ENCODE results near the gene SPP2. TPM values are rescaled to one million over a fixed set of nuclear protein-coding genes. Genes with fewer than 3 reads are reported as not detected.
A peak's percentile ranks its signal among the peaks of the same experiment; 100 is the strongest.

Gene SPP2
- total RNA-seq, result not detected

- no peaks in the 10 kb centered on the region for H3K27me3 Mint-ChIP-seq
- CTCF ChIA-PET, result interaction anchor here (1.0 kb wide), 1 partner anchor 25 kb away, joined by 3 read pairs; no protein-coding TSS in a partner anchor
- H3K27ac Mint-ChIP-seq, result no peak within 1 kb of the TSS
These were observed at the start of gene SPP2 for GRCh38 chr2:234050455-234051135. SPP2 (plus strand) TSS chr2:234050702; CDS start chr2:234050787, 85 bp downstream.

GRCh38 chr2:234001380-234002160 lies 48.9 kb upstream of the SPP2 start:
- intact Hi-C loops (cut with micrococcal nuclease), result loop anchor here (5.0 kb wide), 1 partner anchor 491 kb away; no protein-coding TSS in a partner anchor
- Mint-ChIP-seq H3K4me1 (ENCODE audit: low read depth) (peaks cover 46% of the 10 kb centered on the region), H3K27ac (peak overlapping the region; percentile 49), H3K9me3 (no peaks in the 10 kb centered on the region), H3K4me3 (no peak overlapping the region), H3K27me3 (no peaks in the 10 kb centered on the region), H3K36me3 (no peaks in the 10 kb centered on the region)
- ChIA-PET CTCF (no interaction called here), POLR2A (interaction anchor here (0.5 kb wide), 1 partner anchor 142 kb away, joined by 4 read pairs; no protein-coding TSS in a partner anchor)
- peak; percentile 42 for DNase-seq

More at GRCh38 chr2:234050455-234051135, at the start of gene SPP2:
- no peak for DNase-seq
- POLR2A ChIA-PET, result no interaction called here
- H3K4me3 Mint-ChIP-seq, result no peak within 1 kb of the TSS
- peaks cover 2% of the 10 kb centered on the region for H3K4me1 Mint-ChIP-seq (ENCODE audit: low read depth)
- H3K9me3 Mint-ChIP-seq, result no peaks in the 10 kb centered on the region
- H3K36me3 Mint-ChIP-seq, result no peaks in the 10 kb centered on the region
- intact Hi-C loops (cut with micrococcal nuclease), result no loop called here

- POLR2A ChIA-PET, result no interaction called here
- Mint-ChIP-seq H3K4me1 (ENCODE audit: low read depth) (peaks cover 44% of the 10 kb centered on the region), H3K36me3 (no peaks in the 10 kb centered on the region), H3K9me3 (no peaks in the 10 kb centered on the region), H3K4me3 (no peak overlapping the region), H3K27ac (no peak overlapping the region), H3K27me3 (no peaks in the 10 kb centered on the region)
- CTCF ChIA-PET, result no interaction called here
- no peak for DNase-seq
- intact Hi-C loops (cut with micrococcal nuclease), result loop anchor here (5.0 kb wide), 1 partner anchor 490 kb away; no protein-coding TSS in a partner anchor
These were observed 48.2 kb upstream of the SPP2 start for GRCh38 chr2:234002281-234002680.

GRCh38 chr2:234003972-234004617 lies 46.4 kb upstream of the SPP2 start:
- H3K4me1 Mint-ChIP-seq (ENCODE audit: low read depth), result peaks cover 38% of the 10 kb centered on the region
- intact Hi-C loops (cut with micrococcal nuclease), result loop anchor here (2.0 to 5.0 kb wide), 2 partner anchors 13 to 488 kb away; no protein-coding TSS in a partner anchor
- no peaks in the 10 kb centered on the region for H3K27me3 Mint-ChIP-seq
- ChIA-PET CTCF (no interaction called here), POLR2A (no interaction called here)
- H3K4me3 Mint-ChIP-seq, result no peak overlapping the region
- peak; percentile 71 for DNase-seq
- H3K36me3 Mint-ChIP-seq, result no peaks in the 10 kb centered on the region
- H3K27ac Mint-ChIP-seq, result no peak overlapping the region
- no peaks in the 10 kb centered on the region for H3K9me3 Mint-ChIP-seq

- intact Hi-C loops (cut with micrococcal nuclease), result loop anchor here (2.0 kb wide), 1 partner anchor 14 kb away; no protein-coding TSS in a partner anchor
- DNase-seq, result no peak
- Mint-ChIP-seq H3K27me3 (no peaks in the 10 kb centered on the region), H3K4me3 (no peak overlapping the region), H3K36me3 (no peaks in the 10 kb centered on the region), H3K9me3 (no peaks in the 10 kb centered on the region), H3K27ac (no peak overlapping the region), H3K4me1 (ENCODE audit: low read depth) (peaks cover 33% of the 10 kb centered on the region)
- POLR2A ChIA-PET, result no interaction called here
- CTCF ChIA-PET, result no interaction called here
These were observed 45.4 kb upstream of the SPP2 start for GRCh38 chr2:234005126-234005525.

GRCh38 chr2:234006501-234006900 lies 44.0 kb upstream of the SPP2 start:
- Mint-ChIP-seq H3K36me3 (no peaks in the 10 kb centered on the region), H3K9me3 (peaks cover 2% of the 10 kb centered on the region), H3K4me3 (no peak overlapping the region), H3K27ac (no peak overlapping the region), H3K27me3 (no peaks in the 10 kb centered on the region), H3K4me1 (ENCODE audit: low read depth) (peaks cover 24% of the 10 kb centered on the region)
- no peak for DNase-seq
- intact Hi-C loops (cut with micrococcal nuclease), result no loop called here
- ChIA-PET CTCF (no interaction called here), POLR2A (no interaction called here)

GRCh38 chr2:234014427-234014826 lies 36.1 kb upstream of the SPP2 start:
- ChIA-PET POLR2A (no interaction called here), CTCF (no interaction called here)
- no peak overlapping the region for H3K4me3 Mint-ChIP-seq
- H3K36me3 Mint-ChIP-seq, result no peaks in the 10 kb centered on the region
- no peak overlapping the region for H3K27ac Mint-ChIP-seq
- intact Hi-C loops (cut with micrococcal nuclease), result no loop called here
- no peaks in the 10 kb centered on the region for H3K27me3 Mint-ChIP-seq
- peaks cover 2% of the 10 kb centered on the region for H3K9me3 Mint-ChIP-seq
- DNase-seq, result no peak
- H3K4me1 Mint-ChIP-seq (ENCODE audit: low read depth), result no peaks in the 10 kb centered on the region

GRCh38 chr2:234015861-234016260 lies 34.6 kb upstream of the SPP2 start:
- no peaks in the 10 kb centered on the region for H3K36me3 Mint-ChIP-seq
- H3K4me3 Mint-ChIP-seq, result no peak overlapping the region
- DNase-seq, result no peak
- no peak overlapping the region for H3K27ac Mint-ChIP-seq
- intact Hi-C loops (cut with micrococcal nuclease), result no loop called here
- H3K4me1 Mint-ChIP-seq (ENCODE audit: low read depth), result no peaks in the 10 kb centered on the region
- peaks cover 2% of the 10 kb centered on the region for H3K9me3 Mint-ChIP-seq
- ChIA-PET POLR2A (no interaction called here), CTCF (no interaction called here)
- H3K27me3 Mint-ChIP-seq, result no peaks in the 10 kb centered on the region

- H3K27ac Mint-ChIP-seq, result no peak overlapping the region
- CTCF ChIA-PET, result interaction anchor here (0.9 kb wide), 1 partner anchor 116 kb away, joined by 4 read pairs; no protein-coding TSS in a partner anchor
- DNase-seq, result no peak
- intact Hi-C loops (cut with micrococcal nuclease), result no loop called here
- H3K36me3 Mint-ChIP-seq, result peaks cover 2% of the 10 kb centered on the region
- H3K9me3 Mint-ChIP-seq, result peaks cover 7% of the 10 kb centered on the region
- H3K4me1 Mint-ChIP-seq (ENCODE audit: low read depth), result peaks cover 2% of the 10 kb centered on the region
- POLR2A ChIA-PET, result no interaction called here
- no peak overlapping the region for H3K4me3 Mint-ChIP-seq
- H3K27me3 Mint-ChIP-seq, result no peaks in the 10 kb centered on the region
These were observed 30.6 kb upstream of the SPP2 start for GRCh38 chr2:234019896-234020295.

GRCh38 chr2:234020332-234020731 lies 30.2 kb upstream of the SPP2 start:
- Mint-ChIP-seq H3K4me1 (ENCODE audit: low read depth) (peaks cover 7% of the 10 kb centered on the region), H3K9me3 (peaks cover 7% of the 10 kb centered on the region), H3K27me3 (no peaks in the 10 kb centered on the region), H3K27ac (no peak overlapping the region), H3K4me3 (no peak overlapping the region), H3K36me3 (peaks cover 2% of the 10 kb centered on the region)
- intact Hi-C loops (cut with micrococcal nuclease), result no loop called here
- CTCF ChIA-PET, result interaction anchor here (0.9 kb wide), 1 partner anchor 116 kb away, joined by 4 read pairs; no protein-coding TSS in a partner anchor
- DNase-seq, result no peak
- POLR2A ChIA-PET, result no interaction called here

- no peak for DNase-seq
- intact Hi-C loops (cut with micrococcal nuclease), result no loop called here
- Mint-ChIP-seq H3K27ac (no peak overlapping the region), H3K4me3 (no peak overlapping the region), H3K27me3 (no peaks in the 10 kb centered on the region), H3K4me1 (ENCODE audit: low read depth) (peaks cover 28% of the 10 kb centered on the region), H3K36me3 (peaks cover 2% of the 10 kb centered on the region), H3K9me3 (peaks cover 7% of the 10 kb centered on the region)
- CTCF ChIA-PET, result no interaction called here
- POLR2A ChIA-PET, result no interaction called here
These were observed 28.1 kb upstream of the SPP2 start for GRCh38 chr2:234022424-234022823.

GRCh38 chr2:234024304-234024703 lies 26.2 kb upstream of the SPP2 start:
- intact Hi-C loops (cut with micrococcal nuclease), result no loop called here
- no peaks in the 10 kb centered on the region for H3K27me3 Mint-ChIP-seq
- no peak overlapping the region for H3K27ac Mint-ChIP-seq
- H3K4me3 Mint-ChIP-seq, result no peak overlapping the region
- peaks cover 2% of the 10 kb centered on the region for H3K36me3 Mint-ChIP-seq
- no peak for DNase-seq
- CTCF ChIA-PET, result no interaction called here
- POLR2A ChIA-PET, result interaction anchor here (0.8 kb wide), 1 partner anchor 8 kb away, joined by 4 read pairs; no protein-coding TSS in a partner anchor
- peaks cover 7% of the 10 kb centered on the region for H3K9me3 Mint-ChIP-seq
- H3K4me1 Mint-ChIP-seq (ENCODE audit: low read depth), result peaks cover 35% of the 10 kb centered on the region
